ENCODE measurements around the gene CCDC134.
"Not testable (repeated sequence)": the region's sequence is repeated elsewhere in the genome, so short reads cannot be mapped to it uniquely, and the experiment has no call there.

The CCDC134 gene

GRCh38 chr22:41842996-41843970, 42.8 kb downstream of the CCDC134 start:
- H3K4me3 ChIP-seq (ENCODE audit: low read depth, low read length), result no peak overlapping the region

GRCh38 chr22:41844036-41844435, 43.6 kb downstream of the CCDC134 start:
- no peak overlapping the region for H3K4me3 ChIP-seq (ENCODE audit: low read depth, low read length)

GRCh38 chr22:41844513-41844912, 44.0 kb downstream of the CCDC134 start:
- no peak overlapping the region for H3K4me3 ChIP-seq (ENCODE audit: low read depth, low read length)

- no peak overlapping the region for H3K4me3 ChIP-seq (ENCODE audit: low read depth, low read length)
These were observed 45.1 kb downstream of the CCDC134 start for GRCh38 chr22:41845380-41846267.

- H3K4me3 ChIP-seq (ENCODE audit: low read depth, low read length), result no peak overlapping the region
These were observed 45.9 kb downstream of the CCDC134 start for GRCh38 chr22:41846268-41846987.

GRCh38 chr22:41847300-41847699, 46.8 kb downstream of the CCDC134 start:
- no peak overlapping the region for H3K4me3 ChIP-seq (ENCODE audit: low read depth, low read length)

GRCh38 chr22:41848468-41848867, 48.0 kb downstream of the CCDC134 start:
- no peak overlapping the region for H3K4me3 ChIP-seq (ENCODE audit: low read depth, low read length)

GRCh38 chr22:41856469-41856868, 56.0 kb downstream of the CCDC134 start:
- no peak overlapping the region for H3K4me3 ChIP-seq (ENCODE audit: low read depth, low read length)

GRCh38 chr22:41857155-41857859, 56.8 kb downstream of the CCDC134 start:
- no peak overlapping the region for H3K4me3 ChIP-seq (ENCODE audit: low read depth, low read length)

- H3K4me3 ChIP-seq (ENCODE audit: low read depth, low read length), result no peak overlapping the region
These were observed 57.4 kb downstream of the CCDC134 start for GRCh38 chr22:41857860-41858199.

GRCh38 chr22:41862160-41862529, 61.7 kb downstream of the CCDC134 start:
- no peak overlapping the region for H3K4me3 ChIP-seq (ENCODE audit: low read depth, low read length)

GRCh38 chr22:41862530-41863266, 62.2 kb downstream of the CCDC134 start:
- H3K4me3 ChIP-seq (ENCODE audit: low read depth, low read length), result no peak overlapping the region

GRCh38 chr22:41863472-41863871, 63.0 kb downstream of the CCDC134 start:
- no peak overlapping the region for H3K4me3 ChIP-seq (ENCODE audit: low read depth, low read length)

GRCh38 chr22:41868556-41868955, 68.1 kb downstream of the CCDC134 start:
- no peak overlapping the region for H3K4me3 ChIP-seq (ENCODE audit: low read depth, low read length)

GRCh38 chr22:41870081-41870480, 69.6 kb downstream of the CCDC134 start:
- not testable (repeated sequence) for H3K4me3 ChIP-seq (ENCODE audit: low read depth, low read length)

GRCh38 chr22:41870786-41871185, 70.3 kb downstream of the CCDC134 start:
- no peak overlapping the region for H3K4me3 ChIP-seq (ENCODE audit: low read depth, low read length)

GRCh38 chr22:41873391-41873790, 72.9 kb downstream of the CCDC134 start:
- no peak overlapping the region for H3K4me3 ChIP-seq (ENCODE audit: low read depth, low read length)

GRCh38 chr22:41874090-41874489, 73.6 kb downstream of the CCDC134 start:
- no peak overlapping the region for H3K4me3 ChIP-seq (ENCODE audit: low read depth, low read length)

GRCh38 chr22:41875531-41876270, 75.2 kb downstream of the CCDC134 start:
- no peak overlapping the region for H3K4me3 ChIP-seq (ENCODE audit: low read depth, low read length)
